Hindlimb muscle (tissue), 1 donor: ENCODE data around the gene ATN1. TPM values are rescaled to one million over a fixed set of nuclear protein-coding genes. Genes with fewer than 3 reads are reported as not detected.

ENCODE experiments used
- DNase-seq: peaks from one replicate; pipeline ENCODE4 v3.0.0-alpha.2; 2013
- polyA plus RNA-seq: library from polyadenylated mRNA; unstranded; fragments of 120-200 nt; gene quantifications from one replicate; pipeline ENCODE4 v1.2.1, GENCODE V29; 2013; ENCODE audit not compliant: insufficient read length

ATN1 gene
- polyA plus RNA-seq, 1 donor = 91.2 TPM

DNA sequence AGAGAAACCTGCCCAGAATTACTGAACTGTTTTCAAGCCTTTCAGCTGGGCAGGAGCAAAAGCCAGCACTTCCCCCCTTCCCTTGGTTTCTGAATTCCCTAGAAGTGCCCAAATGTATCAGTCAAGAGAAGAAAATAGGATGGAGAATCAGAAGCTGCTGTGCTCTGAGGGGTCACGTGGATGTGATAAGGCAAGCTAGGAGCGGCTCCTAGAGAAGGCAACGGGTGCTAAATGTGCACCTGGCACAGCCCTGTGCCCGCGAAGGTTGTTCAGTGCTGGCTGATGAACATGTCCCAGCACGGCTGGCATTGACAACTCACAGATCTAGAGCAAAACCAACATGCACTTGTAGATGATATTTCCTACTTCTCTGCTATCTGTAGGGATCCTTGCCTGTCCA is 51.3 kb downstream of the ATN1 start:
- no peak for DNase-seq

GRCh38 chr12:6979453-6979852 is 51.7 kb downstream of the ATN1 start:
- no peak for DNase-seq

GRCh38 chr12:6980075-6980474 is 52.3 kb downstream of the ATN1 start:
- DNase-seq = no peak

DNA sequence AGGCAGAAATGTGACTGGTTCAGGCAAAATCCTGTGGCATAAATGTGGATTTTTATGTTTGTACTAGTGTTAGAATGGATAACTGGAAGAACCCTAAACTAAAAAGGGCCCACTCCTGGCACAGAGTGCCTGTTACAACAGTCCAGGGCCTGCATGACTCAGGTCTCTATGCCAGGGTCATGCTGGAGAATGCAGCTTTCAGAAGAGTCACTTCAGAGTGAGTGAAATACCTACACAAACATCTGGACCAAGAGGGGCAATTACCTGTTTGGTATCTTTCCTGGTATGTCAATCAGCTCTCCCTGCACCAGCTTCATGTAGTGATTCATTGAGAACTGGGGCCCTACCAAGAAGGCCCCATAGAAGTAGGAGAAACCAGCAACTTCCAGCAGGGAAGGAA is 53.0 kb downstream of the ATN1 start:
- no peak for DNase-seq

- DNase-seq = no peak
Observed at GRCh38 chr12:6981152-6982052, 53.6 kb downstream of the ATN1 start.

GRCh38 chr12:6982532-6982931 is 54.8 kb downstream of the ATN1 start:
- DNase-seq = no peak

- no peak for DNase-seq
Observed at GRCh38 chr12:6987956-6988553, 60.3 kb downstream of the ATN1 start.

Other genes starting within 250 kb of the ATN1 start
- 50.4 TPM for gene ZNF384, start 238.6 kb upstream of the ATN1 start, polyA plus RNA-seq
- gene PIANP, start 227.1 kb upstream of the ATN1 start, polyA plus RNA-seq = 2.4 TPM
- gene COPS7A, start 203.9 kb upstream of the ATN1 start, polyA plus RNA-seq = 65.7 TPM
- 134 TPM for gene MLF2, start 174.8 kb upstream of the ATN1 start, polyA plus RNA-seq
- 373 TPM for gene PTMS, start 161.6 kb upstream of the ATN1 start, polyA plus RNA-seq
- gene LAG3, start 155.4 kb upstream of the ATN1 start, polyA plus RNA-seq = 0.80 TPM
- gene CD4, start 138.4 kb upstream of the ATN1 start, polyA plus RNA-seq = 11.1 TPM
- 17.6 TPM for gene GPR162, start 106.1 kb upstream of the ATN1 start, polyA plus RNA-seq
- 29.7 TPM for gene P3H3, start 99.6 kb upstream of the ATN1 start, polyA plus RNA-seq
- gene GNB3, start 87.0 kb upstream of the ATN1 start, polyA plus RNA-seq = 32.6 TPM
- gene CDCA3, start 76.7 kb upstream of the ATN1 start, polyA plus RNA-seq = 16.7 TPM
- 66.9 TPM for gene USP5, start 75.8 kb upstream of the ATN1 start, polyA plus RNA-seq
- 1,016 TPM for gene TPI1, start 60.4 kb upstream of the ATN1 start, polyA plus RNA-seq
- 5.9 TPM for gene SPSB2, start 54.7 kb upstream of the ATN1 start, polyA plus RNA-seq
- 9.3 TPM for gene LRRC23, start 23.1 kb upstream of the ATN1 start, polyA plus RNA-seq
- gene ENO2, start 13.4 kb upstream of the ATN1 start, polyA plus RNA-seq = 4.8 TPM
- not detected for gene RNU7-1, start 15.9 kb downstream of the ATN1 start, polyA plus RNA-seq
- gene C12orf57, start 16.1 kb downstream of the ATN1 start, polyA plus RNA-seq = 148 TPM
- 6.8 TPM for gene PTPN6, start 23.4 kb downstream of the ATN1 start, polyA plus RNA-seq
- gene PHB2, start 42.7 kb downstream of the ATN1 start, polyA plus RNA-seq = 307 TPM
- gene EMG1, start 43.0 kb downstream of the ATN1 start, polyA plus RNA-seq = 26.6 TPM
- 18.6 TPM for gene LPCAT3, start 90.5 kb downstream of the ATN1 start, polyA plus RNA-seq
- 138 TPM for gene C1S, start 132.8 kb downstream of the ATN1 start, polyA plus RNA-seq
- 140 TPM for gene C1R, start 164.5 kb downstream of the ATN1 start, polyA plus RNA-seq
- gene C1RL, start 181.3 kb downstream of the ATN1 start, polyA plus RNA-seq = 11.7 TPM
- 3.7 TPM for gene RBP5, start 200.9 kb downstream of the ATN1 start, polyA plus RNA-seq
- 28.8 TPM for gene CLSTN3, start 202.4 kb downstream of the ATN1 start, polyA plus RNA-seq